ENCODE measurements around the gene IFRD2.

Gene IFRD2

GRCh38 chr3:50296721-50297383, 4.6 kb upstream of the IFRD2 start:
- no peak for DNase-seq (ENCODE audit: low read depth)
- no peak overlapping the region for H3K4me3 ChIP-seq (ENCODE audit: control insufficient read depth, low read depth, low read length)
- TF ChIP-seq CTCF (conservative IDR thresholded peaks at IDR 0.05; ENCODE audit: control insufficient read depth, insufficient read depth, low read depth, low read length) = no peak

GRCh38 chr3:50295553-50296431, 3.6 kb upstream of the IFRD2 start:
- H3K4me3 ChIP-seq (ENCODE audit: control insufficient read depth, low read depth, low read length) = no peak overlapping the region
- DNase-seq (ENCODE audit: low read depth) = no peak
- TF ChIP-seq CTCF (conservative IDR thresholded peaks at IDR 0.05; ENCODE audit: control insufficient read depth, insufficient read depth, low read depth, low read length) = no peak

- no peak overlapping the region for H3K4me3 ChIP-seq (ENCODE audit: control insufficient read depth, low read depth, low read length)
- no peak for DNase-seq (ENCODE audit: low read depth)
- TF ChIP-seq CTCF (conservative IDR thresholded peaks at IDR 0.05; ENCODE audit: control insufficient read depth, insufficient read depth, low read depth, low read length) = no peak
Measured at GRCh38 chr3:50294492-50295403, 2.5 kb upstream of the IFRD2 start.

- no peak for TF ChIP-seq CTCF (conservative IDR thresholded peaks at IDR 0.05; ENCODE audit: control insufficient read depth, insufficient read depth, low read depth, low read length)
- DNase-seq (ENCODE audit: low read depth) = no peak
- H3K4me3 ChIP-seq (ENCODE audit: control insufficient read depth, low read depth, low read length) = no peak overlapping the region
Measured at GRCh38 chr3:50294089-50294488, 1.9 kb upstream of the IFRD2 start.

GRCh38 chr3:50293079-50293801, 1.0 kb upstream of the IFRD2 start:
- DNase-seq (ENCODE audit: low read depth) = no peak
- no peak for TF ChIP-seq CTCF (conservative IDR thresholded peaks at IDR 0.05; ENCODE audit: control insufficient read depth, insufficient read depth, low read depth, low read length)

GRCh38 chr3:50290161-50290641, 2.0 kb downstream of the IFRD2 start:
- no peak for TF ChIP-seq CTCF (conservative IDR thresholded peaks at IDR 0.05; ENCODE audit: control insufficient read depth, insufficient read depth, low read depth, low read length)
- DNase-seq (ENCODE audit: low read depth) = no peak
- H3K4me3 ChIP-seq (ENCODE audit: control insufficient read depth, low read depth, low read length) = no peak overlapping the region

More at GRCh38 chr3:50293079-50293801, 1.0 kb upstream of the IFRD2 start:
- H3K4me3 ChIP-seq (ENCODE audit: control insufficient read depth, low read depth, low read length) = no peak overlapping the region

Measured in fibroblast of mammary gland (primary cell).